Vagina (tissue), 2 donors: ENCODE measurements around the gene SETBP1.

Experiments used
- POLR2A ChIP-seq, 2 donors: fragments of 450-650 bp; IDR thresholded peaks; one replicate each; pipeline ENCODE4 v1.6.1; 2017; ENCODE audit warnings: antibody characterized with exemption in 2 of 2, mild to moderate bottlenecking in 2 of 2, moderate library complexity in 2 of 2
- POLR2AphosphoS5 ChIP-seq, 2 donors: sonication (generic); formaldehyde crosslinking; IDR thresholded peaks; one replicate each; pipeline ENCODE4 v1.9.0; 2017; ENCODE audit warnings: antibody characterized with exemption in 2 of 2, mild to moderate bottlenecking in 2 of 2, low read depth in 1 of 2; ENCODE audit not compliant: insufficient read depth in 1 of 2

DNA sequence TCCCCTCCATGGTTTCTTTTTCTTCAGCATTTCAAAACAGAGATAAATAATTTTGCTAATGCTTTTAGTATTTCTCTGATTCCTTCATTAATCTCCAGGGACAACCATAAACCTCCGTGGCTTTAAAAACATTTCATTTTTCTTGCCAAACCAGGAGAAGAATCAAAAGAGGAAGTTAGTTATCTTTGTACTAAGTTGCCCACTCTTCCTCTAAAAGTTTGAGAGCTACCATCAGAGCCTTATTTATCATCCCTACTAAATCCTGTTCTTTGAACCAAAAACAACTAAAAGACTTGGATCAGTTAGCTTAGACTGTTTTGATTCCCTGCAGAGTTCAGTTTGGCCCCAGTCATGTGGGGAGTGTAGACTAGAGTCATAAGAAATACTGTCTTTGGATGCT is 208.4 kb downstream of the SETBP1 start:
- TF ChIP-seq POLR2A (IDR thresholded peaks at IDR 0.05) (no peak), POLR2AphosphoS5 (IDR thresholded peaks at IDR 0.05; ENCODE audit: insufficient read depth in 1 of 2, low read depth in 1 of 2) (no peak)
